ENCODE results near the gene GNG3.
"Not testable (repeated sequence)": the region's sequence is repeated elsewhere in the genome, so short reads cannot be mapped to it uniquely, and the experiment has no call there.

Gene GNG3

GRCh38 chr11:62687508-62688396, 19.7 kb upstream of the GNG3 start:
- DNase-seq (ENCODE audit: low read depth in 1 of 2, low spot score in 1 of 2), result no peak

GRCh38 chr11:62688491-62688890, 19.0 kb upstream of the GNG3 start:
- no peak for DNase-seq (ENCODE audit: low read depth in 1 of 2, low spot score in 1 of 2)

- DNase-seq (ENCODE audit: low read depth in 1 of 2, low spot score in 1 of 2), result no peak
Observed at GRCh38 chr11:62689421-62690183, 17.9 kb upstream of the GNG3 start, which contains the start of gene LRRN4CL. Gene LRRN4CL, minus strand, starts transcription at chr11:62689530. Its CDS starts 1,022 bp downstream, at chr11:62688508.

- DNase-seq (ENCODE audit: low read depth in 1 of 2, low spot score in 1 of 2), result not testable (repeated sequence)
Observed at GRCh38 chr11:62693624-62694023, 13.9 kb upstream of the GNG3 start.

GRCh38 chr11:62694455-62695167, 12.9 kb upstream of the GNG3 start:
- peak; percentile 56 to 58 for DNase-seq (ENCODE audit: low read depth in 1 of 2, low spot score in 1 of 2)

- DNase-seq (ENCODE audit: low read depth in 1 of 2, low spot score in 1 of 2), result no peak
Observed at GRCh38 chr11:62702246-62702645, 5.2 kb upstream of the GNG3 start.

GRCh38 chr11:62703921-62704320, 3.6 kb upstream of the GNG3 start:
- not testable (repeated sequence) for DNase-seq (ENCODE audit: low read depth in 1 of 2, low spot score in 1 of 2)

- DNase-seq (ENCODE audit: low read depth in 1 of 2, low spot score in 1 of 2), result no peak
Observed at GRCh38 chr11:62705413-62705812, 2.1 kb upstream of the GNG3 start.

- peak; percentile 86 to 92 for DNase-seq (ENCODE audit: low read depth in 1 of 2, low spot score in 1 of 2)
Observed at GRCh38 chr11:62705880-62706849, 1.3 kb upstream of the GNG3 start.

- DNase-seq (ENCODE audit: low read depth in 1 of 2, low spot score in 1 of 2), result no peak
Observed at GRCh38 chr11:62706850-62707247, 627 bp upstream of the GNG3 start.

GRCh38 chr11:62708392-62708791, 916 bp downstream of the GNG3 start:
- no peak for DNase-seq (ENCODE audit: low read depth in 1 of 2, low spot score in 1 of 2)

GRCh38 chr11:62708793-62709192, 1.3 kb downstream of the GNG3 start:
- DNase-seq (ENCODE audit: low read depth in 1 of 2, low spot score in 1 of 2), result peak in 1 of 2 donors; percentile 18

GRCh38 chr11:62709247-62710000, 1.9 kb downstream of the GNG3 start:
- DNase-seq (ENCODE audit: low read depth in 1 of 2, low spot score in 1 of 2), result peak; percentile 92

GRCh38 chr11:62710001-62710345, 2.5 kb downstream of the GNG3 start:
- no peak for DNase-seq (ENCODE audit: low read depth in 1 of 2, low spot score in 1 of 2)

GRCh38 chr11:62712276-62712812, 4.9 kb downstream of the GNG3 start:
- DNase-seq (ENCODE audit: low read depth in 1 of 2, low spot score in 1 of 2), result no peak

- no peak for DNase-seq (ENCODE audit: low read depth in 1 of 2, low spot score in 1 of 2)
Observed at GRCh38 chr11:62712861-62713260, 5.4 kb downstream of the GNG3 start.

GRCh38 chr11:62713343-62713742, 5.9 kb downstream of the GNG3 start:
- no peak for DNase-seq (ENCODE audit: low read depth in 1 of 2, low spot score in 1 of 2)

- no peak for DNase-seq (ENCODE audit: low read depth in 1 of 2, low spot score in 1 of 2)
Observed at GRCh38 chr11:62715150-62716130, 8.0 kb downstream of the GNG3 start.

Data from activated T-helper 1 cell treated with anti-CD3 and anti-CD28 coated beads, Interleukin-2, amount 50 U/mL, for 16 hours (primary cell).